GM18499 (cell line): ENCODE data around the gene THRA.

Source experiments
- ATAC-seq: cut with Tn5 transposase; IDR thresholded peaks from one replicate; pipeline ENCODE4 v1.9.1; 2021; ENCODE audit warnings: moderate number of reproducible peaks; ENCODE audit not compliant: insufficient read depth, unreplicated experiment

Gene THRA

DNA sequence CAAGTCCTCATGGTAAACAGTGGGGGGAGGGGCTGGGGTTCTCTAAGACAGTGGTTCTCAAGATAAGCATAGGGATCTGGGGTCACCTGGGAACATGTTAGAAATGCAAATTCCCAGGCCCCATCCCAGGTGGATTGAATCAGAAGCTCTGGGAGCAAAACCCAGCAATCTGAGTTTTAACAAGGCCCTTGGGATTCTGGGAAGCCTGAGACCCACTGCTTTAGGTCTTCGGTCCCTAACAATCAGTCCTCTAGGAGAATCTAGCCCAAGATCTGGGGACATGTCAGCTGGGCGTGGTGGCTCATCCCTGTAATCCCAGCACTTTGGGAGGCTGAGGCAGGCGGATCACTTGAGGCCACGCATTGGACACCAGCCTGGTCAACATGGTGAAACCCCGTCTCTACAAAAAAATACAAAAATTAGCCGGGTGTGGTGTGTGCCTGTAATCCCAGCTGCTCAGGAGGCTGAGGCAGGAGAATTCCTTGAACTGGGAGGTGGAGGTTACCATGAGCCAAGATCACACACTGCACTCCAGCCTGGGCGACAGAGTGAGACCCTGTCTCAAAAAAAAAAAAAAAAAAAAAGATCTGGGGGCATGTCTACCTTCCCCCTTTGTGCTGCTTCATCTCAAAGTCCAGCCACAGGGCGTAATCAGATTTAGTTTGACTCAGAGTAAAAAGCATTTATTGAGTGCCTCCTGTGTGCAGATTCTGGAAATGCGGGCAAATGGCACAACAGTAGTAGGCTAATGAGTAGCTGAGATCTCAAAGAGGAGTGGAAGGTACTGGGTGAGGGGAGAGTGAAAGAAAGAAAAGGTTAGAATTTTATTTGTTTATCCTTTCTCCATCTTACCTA, 46.4 kb downstream of the THRA start:
- ATAC-seq, result no peak

DNA sequence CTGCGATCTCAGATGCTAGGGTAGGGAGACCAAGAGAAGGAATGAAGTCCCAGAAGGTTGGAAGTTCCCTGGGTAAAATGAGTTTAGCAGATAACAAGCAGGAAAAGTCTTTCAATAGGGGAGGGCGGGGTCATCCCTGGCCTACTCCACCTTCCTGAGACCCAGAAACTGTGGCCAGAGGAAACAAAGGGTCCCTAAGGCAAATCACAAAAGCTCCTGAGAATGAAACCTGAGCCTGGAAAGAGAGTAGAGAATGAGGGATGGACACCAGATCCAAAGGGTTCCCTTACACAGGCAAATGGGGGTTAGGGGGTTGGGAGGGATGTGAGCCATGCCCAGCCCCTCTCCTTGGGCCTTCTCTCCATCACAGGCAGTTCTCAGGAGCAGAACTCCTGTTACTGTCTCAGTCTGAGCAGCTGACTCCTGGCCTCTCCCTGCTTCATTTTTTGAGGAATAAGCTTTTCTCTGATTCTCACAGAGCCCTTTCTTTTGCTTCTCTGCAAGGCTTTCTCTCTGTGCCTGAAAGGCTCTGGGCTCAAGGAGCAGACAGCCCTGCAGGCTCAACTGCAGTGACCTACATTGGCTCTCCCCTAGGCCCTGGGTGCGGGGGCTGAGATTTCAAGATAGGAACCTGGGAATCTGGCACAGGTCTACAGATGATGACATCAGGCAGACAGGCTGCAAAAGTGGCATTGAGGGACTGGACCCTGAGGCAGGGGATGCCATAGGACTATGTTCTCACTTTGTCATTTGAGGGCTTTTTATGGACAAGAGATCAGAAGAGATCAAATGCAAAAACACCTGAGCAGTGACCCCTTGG, 47.5 kb downstream of the THRA start:
- ATAC-seq, result no peak

DNA sequence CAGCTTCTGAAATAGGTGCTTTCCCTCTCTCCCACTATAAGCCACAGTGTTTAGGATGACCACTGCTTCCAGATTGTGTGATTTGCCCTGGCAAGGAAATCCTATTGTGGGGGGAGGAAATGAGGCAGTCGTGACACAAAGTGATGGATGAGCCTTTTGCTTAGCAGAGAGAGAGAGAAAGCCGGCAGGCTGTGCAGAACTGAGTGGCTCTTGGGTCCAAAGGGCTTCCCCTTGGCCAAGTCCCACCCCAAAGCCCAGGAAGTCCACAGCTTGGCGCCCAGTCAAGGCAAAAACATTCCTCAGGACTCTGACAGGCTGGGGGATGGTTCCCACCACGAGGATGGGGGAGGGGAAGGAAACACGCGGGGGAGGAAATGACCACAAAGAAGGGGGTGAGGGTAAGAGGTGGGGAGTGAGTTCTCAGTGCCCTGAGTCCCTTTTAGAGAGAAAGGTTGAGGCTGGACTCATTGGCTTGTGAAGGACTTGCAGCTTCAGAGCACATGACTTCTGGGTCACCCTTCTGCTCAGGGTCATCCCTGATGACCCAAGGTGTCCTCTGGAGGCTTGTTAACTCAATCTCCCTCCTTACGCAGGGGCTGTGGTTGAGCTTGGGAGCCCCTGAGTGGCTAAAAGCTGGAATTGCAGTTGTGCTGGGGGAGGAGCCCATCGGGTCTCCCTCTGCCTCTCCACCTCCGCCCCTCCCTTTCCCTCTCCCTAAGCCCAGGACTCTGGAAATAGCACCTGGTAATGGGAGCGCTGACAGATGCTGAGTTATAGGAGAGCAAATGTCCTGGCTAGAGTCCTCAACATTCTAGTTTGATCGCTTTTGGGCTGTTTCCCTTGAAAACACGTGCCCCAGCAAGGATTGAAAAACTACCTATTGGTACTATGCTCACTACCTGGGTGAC, 48.7 kb downstream of the THRA start:
- ATAC-seq, result no peak

DNA sequence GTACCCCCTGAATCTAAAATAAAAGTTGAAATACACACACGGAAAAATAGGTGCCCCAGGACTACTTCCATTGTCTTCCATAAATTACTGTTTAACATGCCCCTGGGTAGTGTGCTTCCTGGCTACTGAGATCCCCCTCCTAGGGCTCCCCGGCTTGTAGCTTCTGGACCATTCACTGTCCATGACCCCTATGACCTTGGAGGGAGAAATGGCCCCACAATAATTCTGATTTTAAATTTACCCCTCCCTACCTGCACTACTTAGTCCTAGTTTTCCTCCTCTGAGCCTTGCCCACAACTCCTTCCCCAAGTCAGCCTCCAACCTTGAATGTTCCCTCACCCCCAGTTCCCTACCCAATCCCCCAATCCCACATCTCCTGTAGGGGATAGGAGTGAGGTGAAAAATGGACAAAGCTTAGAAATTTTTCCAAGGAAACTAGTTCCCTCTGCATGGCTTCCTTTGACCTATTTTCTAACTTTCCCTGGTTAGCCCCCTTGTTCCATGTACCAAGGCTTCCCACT, 49.5 kb downstream of the THRA start:
- no peak for ATAC-seq

DNA sequence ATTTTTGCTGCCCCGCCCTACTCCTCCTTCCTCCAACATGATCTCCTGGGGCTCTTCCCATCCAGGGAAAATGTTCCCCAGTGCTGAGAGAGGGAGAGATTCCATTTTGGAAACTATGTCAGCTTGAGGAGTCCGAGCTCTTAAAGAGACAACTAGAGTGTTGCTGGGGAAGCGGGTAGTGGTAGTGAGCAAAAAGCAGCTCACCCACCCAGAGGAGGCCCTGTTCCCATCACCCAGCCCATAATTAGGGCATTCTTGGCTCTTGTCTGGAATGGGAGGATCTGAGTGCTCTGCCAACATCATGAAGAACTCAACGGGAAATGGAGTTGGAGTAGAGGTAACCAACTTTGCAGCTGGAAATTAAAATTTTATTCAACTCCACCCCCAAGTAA, 49.9 kb downstream of the THRA start:
- ATAC-seq, result peak; percentile 11

DNA sequence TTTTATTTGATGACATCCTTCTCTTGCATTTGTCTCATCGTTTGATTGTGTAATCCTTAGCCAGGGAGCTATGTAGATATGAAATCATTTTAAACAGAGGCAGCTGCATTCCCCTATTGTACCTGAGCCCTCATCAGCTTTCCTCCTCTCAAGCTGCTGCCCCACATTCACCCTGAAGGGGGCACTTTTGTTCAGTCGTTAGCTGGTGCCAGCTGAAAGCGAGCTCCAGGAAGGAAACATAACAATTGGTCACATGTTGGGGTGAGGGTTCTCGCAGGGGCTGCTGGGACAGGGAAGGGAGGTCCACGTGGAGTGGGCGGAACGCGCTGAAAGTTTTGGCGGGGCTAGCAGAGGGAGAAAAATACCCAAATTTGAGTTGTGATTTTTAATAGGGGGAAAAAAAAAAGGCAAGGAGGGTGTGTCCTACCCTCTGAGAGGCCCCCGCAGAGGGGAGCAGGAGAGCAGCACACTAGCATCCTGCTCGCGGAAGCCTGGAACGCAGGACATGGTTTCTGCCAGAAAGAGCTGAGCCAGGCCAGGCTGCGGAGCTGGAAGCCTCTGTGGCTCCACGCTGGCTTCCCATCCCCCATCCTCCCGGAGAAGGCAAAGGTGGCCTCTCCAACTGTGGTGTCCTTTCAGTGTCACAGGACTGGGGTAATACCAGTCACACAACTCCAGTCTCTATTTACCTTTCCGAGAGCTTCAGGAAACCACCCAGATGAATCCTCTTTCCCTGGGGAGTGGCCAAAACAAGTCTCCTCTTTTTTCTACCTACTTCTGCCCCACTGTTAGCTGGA, 50.5 kb downstream of the THRA start:
- peak; percentile 57 for ATAC-seq

DNA sequence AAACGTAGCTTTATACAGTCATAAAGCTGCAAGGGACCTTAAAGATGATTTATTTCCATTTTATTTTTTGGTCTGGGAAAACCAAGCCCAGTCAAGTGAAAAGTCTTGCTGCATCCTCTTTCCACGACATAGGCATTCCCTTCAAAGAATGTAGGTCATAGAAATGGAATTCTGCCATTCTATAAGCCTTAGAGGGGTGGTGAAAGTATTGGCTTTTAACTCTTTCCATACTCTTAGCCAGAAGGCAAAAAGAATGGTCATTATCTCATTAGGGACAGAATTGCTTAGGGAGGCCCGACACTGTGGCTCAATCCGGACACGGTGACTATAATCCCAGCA, 51.1 kb downstream of the THRA start:
- ATAC-seq, result no peak

DNA sequence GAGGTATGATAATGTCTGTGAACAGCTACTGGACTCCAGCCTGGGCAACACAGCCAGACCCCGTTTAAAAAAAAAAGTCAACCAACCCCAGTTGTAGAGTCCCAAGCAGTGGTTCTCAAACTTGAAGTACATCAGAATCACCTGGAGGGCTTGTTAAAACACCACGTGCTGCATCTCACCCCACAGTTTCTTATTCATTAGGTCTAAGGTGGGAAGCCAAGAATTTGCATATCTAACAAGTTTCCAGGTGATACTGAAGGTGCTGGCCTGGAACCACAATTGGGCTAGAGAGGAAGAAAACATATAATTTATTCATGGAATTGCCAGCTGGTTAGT, 52.3 kb downstream of the THRA start:
- ATAC-seq, result no peak

DNA sequence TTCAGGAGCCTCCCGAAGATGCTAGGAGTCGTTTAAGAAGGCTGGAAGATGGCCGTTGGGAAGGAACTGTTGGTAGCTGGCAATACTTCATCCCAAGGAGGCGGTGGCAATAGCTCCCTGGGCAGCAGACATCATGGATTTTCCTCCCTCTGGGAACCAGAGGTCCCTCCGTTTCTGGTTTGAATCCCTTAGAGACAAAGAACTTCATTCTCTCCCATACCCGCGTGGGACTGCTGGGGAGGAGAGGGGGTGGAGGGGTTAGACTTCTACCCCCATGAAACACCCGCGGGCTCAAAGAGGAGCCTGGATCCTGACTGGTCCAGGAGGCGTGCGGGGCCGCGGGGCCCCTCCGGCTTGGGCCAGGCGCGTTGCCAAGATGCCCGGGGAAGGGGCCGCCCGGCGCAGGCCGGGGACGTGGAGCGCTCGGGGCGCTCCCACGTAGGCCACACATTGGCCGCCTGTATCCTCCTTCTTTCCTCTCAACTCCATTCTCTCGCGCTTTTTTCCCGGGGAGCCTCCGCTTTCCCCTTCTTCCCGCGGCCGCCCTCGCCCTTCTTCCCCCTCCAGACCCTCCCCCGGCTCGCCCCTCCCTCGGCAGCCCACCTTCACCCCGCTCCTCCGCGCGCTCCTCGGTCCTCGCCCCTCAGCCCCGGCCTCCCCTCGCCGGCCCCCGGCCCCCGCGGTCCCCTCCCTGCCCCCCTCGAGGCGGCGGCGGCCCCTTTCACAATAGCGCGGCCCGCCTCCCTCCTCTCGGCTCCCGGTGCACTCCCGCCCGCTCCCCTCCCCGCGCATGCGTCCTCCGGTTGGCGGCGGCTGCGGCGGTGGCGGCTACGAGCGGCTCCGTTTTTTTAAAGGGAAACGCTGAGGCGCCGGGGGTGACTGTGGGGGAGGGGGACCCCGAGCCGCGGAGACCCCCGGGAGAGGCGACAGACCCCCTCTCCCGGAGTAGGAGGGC, 58.7 kb downstream of the THRA start, which contains the start of gene MSL1:
Gene MSL1 (plus strand): TSS at position 791 of the 955 bp plus-strand sequence. CDS start 642 bp downstream, outside the sequence.
- ATAC-seq, result no peak

DNA sequence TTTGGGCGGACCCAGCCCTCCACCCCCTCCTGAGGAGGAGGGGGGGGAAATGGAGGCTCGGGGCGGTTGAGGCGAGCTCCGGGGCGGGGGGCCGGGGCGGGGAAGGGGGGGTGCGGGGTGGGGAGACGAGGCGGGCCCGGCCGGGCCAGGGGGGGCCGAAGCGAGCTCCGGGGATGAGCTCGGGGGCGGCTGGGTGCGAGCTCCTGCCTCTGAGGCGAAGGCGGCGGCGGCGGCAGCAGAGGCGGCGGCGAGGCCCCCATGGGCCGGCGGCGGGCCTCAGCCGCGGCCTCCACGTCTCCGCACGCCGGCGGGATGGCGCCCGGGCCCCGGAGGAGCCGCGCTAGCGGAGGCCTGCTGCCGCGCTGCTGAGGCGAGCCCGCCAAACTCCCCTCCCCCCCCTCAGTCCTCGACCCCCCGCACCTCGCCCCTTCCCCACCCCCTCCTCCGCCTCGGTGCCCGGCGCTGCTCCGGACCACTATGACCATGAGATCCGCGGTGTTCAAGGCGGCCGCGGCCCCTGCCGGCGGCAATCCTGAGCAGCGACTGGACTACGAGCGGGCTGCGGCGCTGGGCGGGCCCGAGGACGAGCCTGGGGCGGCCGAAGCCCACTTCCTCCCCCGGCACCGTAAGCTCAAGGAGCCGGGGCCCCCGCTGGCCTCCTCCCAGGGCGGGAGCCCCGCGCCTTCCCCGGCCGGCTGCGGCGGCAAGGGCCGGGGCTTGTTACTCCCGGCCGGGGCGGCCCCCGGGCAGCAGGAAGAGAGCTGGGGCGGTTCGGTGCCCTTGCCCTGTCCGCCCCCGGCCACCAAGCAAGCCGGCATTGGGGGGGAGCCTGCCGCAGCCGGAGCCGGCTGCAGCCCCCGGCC, 59.6 kb downstream of the THRA start:
- no peak for ATAC-seq

DNA sequence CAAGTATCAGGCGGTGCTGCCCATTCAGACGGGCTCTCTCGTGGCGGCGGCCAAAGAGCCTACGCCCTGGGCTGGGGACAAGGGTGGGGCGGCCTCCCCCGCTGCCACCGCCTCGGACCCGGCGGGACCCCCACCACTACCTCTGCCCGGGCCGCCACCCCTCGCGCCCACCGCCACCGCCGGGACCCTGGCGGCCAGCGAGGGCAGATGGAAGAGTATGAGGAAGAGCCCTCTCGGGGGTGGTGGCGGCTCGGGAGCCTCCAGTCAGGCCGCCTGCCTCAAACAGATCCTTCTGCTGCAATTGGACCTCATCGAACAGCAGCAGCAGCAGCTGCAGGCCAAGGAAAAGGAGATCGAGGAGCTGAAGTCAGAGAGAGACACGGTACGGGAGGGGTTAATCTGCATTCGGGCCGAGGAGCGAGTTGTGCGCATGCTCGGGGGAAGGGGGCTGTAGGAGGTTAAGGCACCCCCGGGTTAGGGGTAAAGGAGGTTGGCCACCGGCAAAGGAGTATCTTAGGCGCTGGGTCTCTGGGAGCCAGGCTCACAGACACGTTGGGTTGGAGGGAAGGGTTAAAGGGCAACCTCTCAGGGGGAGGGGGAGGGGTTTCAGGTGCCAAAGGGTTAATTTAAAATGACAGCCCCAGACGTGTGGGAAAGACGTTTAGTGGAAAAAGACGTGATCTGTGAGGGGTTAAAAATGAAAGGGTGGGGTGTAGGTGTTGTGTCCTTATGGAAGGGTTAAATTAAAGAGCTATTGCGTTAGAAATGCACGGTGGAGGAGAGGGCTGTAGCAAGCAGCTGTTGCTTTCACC, 60.4 kb downstream of the THRA start:
- ATAC-seq, result no peak

DNA sequence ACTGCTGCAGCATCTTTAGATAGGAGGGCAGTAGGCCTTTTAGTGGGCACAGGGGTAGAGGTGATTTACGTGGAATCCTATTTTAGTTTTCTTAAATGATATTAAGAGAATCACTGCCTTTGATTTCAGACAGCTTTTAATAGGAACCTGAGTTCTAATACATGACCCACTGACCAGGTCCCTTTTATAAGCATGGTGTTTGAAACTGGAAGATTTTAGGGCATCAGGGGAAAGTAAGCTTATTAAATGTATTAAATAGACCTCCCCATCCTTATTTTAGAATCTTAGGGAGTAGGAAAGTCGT, 61.0 kb downstream of the THRA start:
- ATAC-seq, result no peak

DNA sequence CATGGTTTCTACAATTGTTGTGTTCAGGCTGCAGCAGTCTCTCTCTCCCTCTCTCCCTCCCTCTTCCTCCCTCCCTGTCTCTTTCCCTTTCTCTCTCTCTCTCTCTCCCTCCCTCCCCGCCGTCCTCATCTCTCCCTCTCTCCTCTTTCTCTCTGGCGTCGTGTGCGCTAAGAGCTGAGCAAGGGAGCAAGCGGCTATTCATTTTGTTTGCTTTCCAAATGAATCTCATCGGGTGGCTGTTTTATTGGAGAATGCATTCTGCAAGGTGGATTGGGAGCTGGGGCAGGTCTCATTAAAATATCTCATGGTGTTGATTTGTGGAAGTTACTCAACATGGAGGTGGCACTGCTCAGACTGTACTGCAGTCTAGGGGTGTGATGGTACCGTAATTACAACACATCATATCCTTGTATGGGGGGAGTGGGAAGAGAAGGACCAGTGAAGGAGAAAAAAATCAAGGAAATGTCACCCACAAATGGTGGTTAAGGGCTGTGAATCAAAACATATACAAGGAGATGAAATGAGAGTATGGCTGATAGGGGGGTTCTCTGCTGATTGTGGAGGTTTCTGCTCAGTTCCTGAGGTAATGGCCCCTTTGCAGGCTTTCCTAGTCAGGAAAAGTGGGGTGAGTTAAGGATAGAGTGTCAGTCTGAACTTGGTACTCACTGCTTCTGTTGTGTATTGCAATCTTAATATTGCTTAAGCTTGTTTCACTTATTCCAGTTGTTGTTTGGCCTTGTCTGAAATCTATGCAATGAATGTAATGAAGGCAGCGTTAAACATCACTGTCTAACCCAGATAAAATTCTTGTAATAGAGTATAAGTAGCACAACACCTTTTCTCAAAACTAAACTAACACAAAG, 61.7 kb downstream of the THRA start:
- no peak for ATAC-seq

DNA sequence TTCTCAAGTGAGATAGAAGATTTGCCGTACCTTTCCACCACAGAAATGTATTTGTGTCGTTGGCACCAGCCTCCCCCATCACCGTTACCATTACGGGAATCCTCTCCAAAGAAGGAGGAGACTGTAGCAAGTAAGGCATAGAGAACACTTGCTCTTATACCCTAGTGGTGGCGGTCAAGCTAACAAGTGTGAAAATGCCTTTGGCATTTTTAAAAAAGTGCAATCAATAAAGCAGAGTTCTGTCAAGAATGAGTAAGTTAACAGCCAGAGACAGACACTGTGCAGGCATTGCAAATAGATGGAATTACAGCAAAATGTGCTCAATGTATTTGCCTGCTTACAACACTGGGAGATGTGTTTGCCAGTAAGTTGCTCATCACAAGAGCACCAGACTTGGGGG, 66.7 kb downstream of the THRA start:
- ATAC-seq, result no peak

DNA sequence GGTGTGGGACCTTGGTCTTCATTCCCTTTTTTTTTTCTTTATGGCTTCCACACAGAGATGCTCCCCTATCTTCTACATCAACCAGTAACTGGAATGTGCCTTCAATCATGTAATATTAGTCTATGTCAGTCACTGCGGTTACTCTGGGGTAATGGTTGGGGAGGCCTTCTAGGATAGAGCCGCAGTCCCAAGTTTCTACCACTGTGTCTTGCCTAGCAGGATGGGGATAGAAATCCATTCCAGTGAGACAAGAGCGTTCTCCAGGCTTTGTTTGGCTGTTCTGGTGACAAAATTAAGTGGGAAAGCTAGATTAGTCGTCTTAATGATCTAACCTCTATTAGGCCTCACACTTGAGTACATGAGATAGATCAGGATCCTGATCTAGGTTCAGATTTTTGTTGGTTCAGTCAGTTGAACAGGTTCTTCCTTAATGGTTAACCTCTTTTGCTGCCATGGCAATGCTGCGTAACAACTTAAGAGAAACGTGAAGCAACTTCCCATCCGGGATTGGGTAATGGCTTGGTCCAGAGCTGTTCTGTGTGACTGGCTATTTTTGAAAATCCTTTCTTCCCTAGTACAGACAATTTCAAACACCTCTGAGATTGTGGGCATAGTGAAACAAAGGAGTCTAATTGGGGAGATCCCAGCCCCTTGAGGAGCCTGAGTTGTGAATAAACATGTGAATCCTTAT, 67.7 kb downstream of the THRA start:
- no peak for ATAC-seq

DNA sequence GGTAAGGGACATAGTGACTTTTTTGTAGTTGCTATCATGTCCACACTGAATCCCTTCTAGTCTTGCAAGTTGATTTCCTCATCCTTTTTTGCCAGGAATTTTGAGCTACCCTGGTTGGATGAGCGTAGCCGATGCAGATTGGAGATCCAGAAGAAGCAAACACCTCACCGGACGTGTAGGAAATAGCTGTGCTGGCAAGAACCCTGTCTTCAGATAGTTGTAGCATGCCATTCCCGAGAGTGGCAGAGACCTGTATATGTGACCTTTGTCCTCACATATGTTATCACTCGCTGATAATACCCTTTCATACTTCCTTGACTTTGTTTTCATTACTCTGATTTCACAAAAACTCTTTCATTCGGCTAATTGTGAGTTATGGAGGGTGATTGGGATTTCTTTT, 71.4 kb downstream of the THRA start:
- no peak for ATAC-seq
